OCI-LY7 (cell line): ENCODE measurements around the gene LRBA.

ENCODE experiments used
- EZH2phosphoT487 ChIP-seq: fragments of 200-600 bp; sonication (generic); IDR thresholded peaks from 2 replicates; pipeline ENCODE4 v1.6.1; 2018; ENCODE audit warnings: low read depth, borderline replicate concordance, mild to moderate bottlenecking, mixed run types, antibody characterized with exemption, low read length, moderate library complexity, mixed read lengths
- TF ChIP-seq, protein P1 (sequence below): fragments of 200-600 bp; sonication (generic); conservative IDR thresholded peaks from 2 replicates; pipeline ENCODE4 v1.5.1; 2014; ENCODE audit warnings: mild to moderate bottlenecking, antibody characterized with exemption, low read length, moderate library complexity, mixed read lengths

DNA sequence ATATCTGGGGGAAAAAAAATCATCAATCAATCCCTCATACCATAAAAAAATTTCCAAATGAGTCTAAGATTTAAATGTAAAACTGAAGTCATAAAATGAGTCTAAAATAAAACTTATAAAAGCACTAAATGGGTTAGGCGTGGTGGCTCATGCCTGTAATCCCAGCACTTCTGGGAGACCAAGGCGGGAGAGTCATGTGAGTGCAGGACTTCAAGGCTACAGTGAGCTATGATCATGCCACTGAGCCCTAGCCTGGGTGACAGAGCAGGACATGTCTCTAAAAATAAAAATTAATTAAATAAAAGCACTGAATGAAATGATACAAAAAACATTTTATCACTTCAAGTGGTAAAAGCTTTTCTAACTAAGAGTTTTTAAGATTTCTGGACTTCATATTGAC is 83.3 kb downstream of the LRBA start:
- TF ChIP-seq, protein P1, sequence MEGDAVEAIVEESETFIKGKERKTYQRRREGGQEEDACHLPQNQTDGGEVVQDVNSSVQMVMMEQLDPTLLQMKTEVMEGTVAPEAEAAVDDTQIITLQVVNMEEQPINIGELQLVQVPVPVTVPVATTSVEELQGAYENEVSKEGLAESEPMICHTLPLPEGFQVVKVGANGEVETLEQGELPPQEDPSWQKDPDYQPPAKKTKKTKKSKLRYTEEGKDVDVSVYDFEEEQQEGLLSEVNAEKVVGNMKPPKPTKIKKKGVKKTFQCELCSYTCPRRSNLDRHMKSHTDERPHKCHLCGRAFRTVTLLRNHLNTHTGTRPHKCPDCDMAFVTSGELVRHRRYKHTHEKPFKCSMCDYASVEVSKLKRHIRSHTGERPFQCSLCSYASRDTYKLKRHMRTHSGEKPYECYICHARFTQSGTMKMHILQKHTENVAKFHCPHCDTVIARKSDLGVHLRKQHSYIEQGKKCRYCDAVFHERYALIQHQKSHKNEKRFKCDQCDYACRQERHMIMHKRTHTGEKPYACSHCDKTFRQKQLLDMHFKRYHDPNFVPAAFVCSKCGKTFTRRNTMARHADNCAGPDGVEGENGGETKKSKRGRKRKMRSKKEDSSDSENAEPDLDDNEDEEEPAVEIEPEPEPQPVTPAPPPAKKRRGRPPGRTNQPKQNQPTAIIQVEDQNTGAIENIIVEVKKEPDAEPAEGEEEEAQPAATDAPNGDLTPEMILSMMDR = no peak
- TF ChIP-seq EZH2phosphoT487 = no peak
